ENCODE results near the gene CNTLN.

DNA sequence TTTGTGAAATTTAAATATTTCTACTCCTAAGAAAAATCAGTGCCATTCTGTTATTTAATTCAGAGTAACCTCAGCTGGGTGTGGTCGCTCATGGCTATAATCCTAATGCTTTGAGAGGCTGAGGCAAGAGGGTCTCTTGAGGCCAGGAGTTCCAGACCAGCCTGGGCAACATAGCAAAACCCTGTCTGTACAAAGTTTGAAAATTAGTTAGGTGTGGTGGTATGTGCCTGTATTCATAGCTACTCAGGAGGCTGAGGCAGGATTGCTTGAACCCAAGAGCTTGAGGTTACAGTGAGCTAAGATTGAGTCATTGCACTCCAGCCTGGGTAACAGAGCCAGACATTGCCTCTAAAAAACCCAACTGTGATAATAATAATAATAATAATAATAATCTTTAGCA, 44.8 kb upstream of the CNTLN start:
- TF ChIP-seq, protein P1, sequence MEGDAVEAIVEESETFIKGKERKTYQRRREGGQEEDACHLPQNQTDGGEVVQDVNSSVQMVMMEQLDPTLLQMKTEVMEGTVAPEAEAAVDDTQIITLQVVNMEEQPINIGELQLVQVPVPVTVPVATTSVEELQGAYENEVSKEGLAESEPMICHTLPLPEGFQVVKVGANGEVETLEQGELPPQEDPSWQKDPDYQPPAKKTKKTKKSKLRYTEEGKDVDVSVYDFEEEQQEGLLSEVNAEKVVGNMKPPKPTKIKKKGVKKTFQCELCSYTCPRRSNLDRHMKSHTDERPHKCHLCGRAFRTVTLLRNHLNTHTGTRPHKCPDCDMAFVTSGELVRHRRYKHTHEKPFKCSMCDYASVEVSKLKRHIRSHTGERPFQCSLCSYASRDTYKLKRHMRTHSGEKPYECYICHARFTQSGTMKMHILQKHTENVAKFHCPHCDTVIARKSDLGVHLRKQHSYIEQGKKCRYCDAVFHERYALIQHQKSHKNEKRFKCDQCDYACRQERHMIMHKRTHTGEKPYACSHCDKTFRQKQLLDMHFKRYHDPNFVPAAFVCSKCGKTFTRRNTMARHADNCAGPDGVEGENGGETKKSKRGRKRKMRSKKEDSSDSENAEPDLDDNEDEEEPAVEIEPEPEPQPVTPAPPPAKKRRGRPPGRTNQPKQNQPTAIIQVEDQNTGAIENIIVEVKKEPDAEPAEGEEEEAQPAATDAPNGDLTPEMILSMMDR (IDR thresholded peaks at IDR 0.05; ENCODE audit: poor library complexity) = no peak
- no peak for TF ChIP-seq EZH2phosphoT487 (IDR thresholded peaks at IDR 0.05; ENCODE audit: low read depth, severe bottlenecking, unreplicated experiment)
- TF ChIP-seq EZH2 (IDR thresholded peaks at IDR 0.05; ENCODE audit: borderline replicate concordance) = no peak

All from hepatocyte (in vitro differentiated cells).